GM23338 (cell line): ENCODE results near the gene SLC23A3. TPM values are rescaled to one million over a fixed set of nuclear protein-coding genes. Genes with fewer than 3 reads are reported as not detected.

Source experiments
- ATAC-seq: fragments of 200-7000 bp; cut with Tn5 transposase; 3 replicates; pipeline ENCODE4 v1.9.1; 2020
- DNase-seq: peaks from one replicate; pipeline ENCODE4 v3.0.0-alpha.2; 2015; ENCODE audit warnings: low spot score
- H2AFZ ChIP-seq: fragments of 200-600 bp; sonication (generic); 2 replicates; pipeline ENCODE4 v1.8.0; 2016; ENCODE audit warnings: antibody characterized with exemption, mild to moderate bottlenecking, moderate library complexity
- H3F3A ChIP-seq: fragments of 200-600 bp; sonication (generic); replicated peaks from 2 replicates; pipeline ENCODE4 v1.8.0; 2017; ENCODE audit warnings: antibody characterized with exemption, mixed run types, low read depth
- H3K27ac ChIP-seq: fragments of 200-600 bp; sonication (generic); 2 replicates; pipeline ENCODE4 v1.6.1; 2016; ENCODE audit warnings: low read depth
- H3K27me3 ChIP-seq: fragments of 200-600 bp; sonication (generic); 2 replicates; pipeline ENCODE4 v1.8.0; 2016; ENCODE audit warnings: mild to moderate bottlenecking, mixed run types, moderate library complexity; ENCODE audit not compliant: insufficient read depth
- H3K36me3 ChIP-seq: fragments of 200-600 bp; sonication (generic); 2 replicates; pipeline ENCODE4 v1.8.0; 2016; ENCODE audit warnings: mild to moderate bottlenecking; ENCODE audit not compliant: insufficient read depth
- H3K4me1 ChIP-seq: fragments of 200-600 bp; sonication (generic); 2 replicates; pipeline ENCODE4 v1.8.0; 2016; ENCODE audit warnings: mild to moderate bottlenecking, moderate library complexity; ENCODE audit not compliant: insufficient read depth
- H3K4me2 ChIP-seq: fragments of 200-600 bp; sonication (generic); 2 replicates; pipeline ENCODE4 v1.7.1; 2017; ENCODE audit warnings: mixed run types
- H3K4me3 ChIP-seq: fragments of 200-600 bp; sonication (generic); 2 replicates; pipeline ENCODE4 v1.6.1; 2016; ENCODE audit warnings: mixed run types
- H3K79me2 ChIP-seq: fragments of 200-600 bp; sonication (generic); replicated peaks from 2 replicates; pipeline ENCODE4 v1.8.0; 2017; ENCODE audit warnings: mild to moderate bottlenecking; ENCODE audit not compliant: insufficient read depth
- H3K9me2 ChIP-seq: fragments of 200-600 bp; sonication (generic); 2 replicates; pipeline ENCODE4 v1.8.0; 2017; ENCODE audit not compliant: insufficient read depth
- H4K20me1 ChIP-seq: fragments of 200-600 bp; sonication (generic); replicated peaks from 2 replicates; pipeline ENCODE4 v1.8.0; 2017; ENCODE audit warnings: mild to moderate bottlenecking; ENCODE audit not compliant: insufficient read depth
- H3K27ac Mint-ChIP-seq: 2 replicates; pipeline ENCODE4 v1.8.0; 2020; ENCODE audit warnings: inconsistent platforms, mild to moderate bottlenecking, moderate library complexity, mixed read lengths
- H3K27me3 Mint-ChIP-seq: 3 replicates; pipeline ENCODE4 v1.8.0; 2022; ENCODE audit warnings: low read depth, mild to moderate bottlenecking, moderate library complexity, mixed read lengths, inconsistent platforms; ENCODE audit not compliant: insufficient read depth, poor library complexity
- H3K36me3 Mint-ChIP-seq: 3 replicates; pipeline ENCODE4 v1.8.0; 2021; ENCODE audit warnings: low read depth, mild to moderate bottlenecking, inconsistent platforms, moderate library complexity, mixed read lengths
- H3K4me1 Mint-ChIP-seq: 3 replicates; pipeline ENCODE4 v1.8.0; 2020; ENCODE audit warnings: mild to moderate bottlenecking, inconsistent platforms, mixed read lengths
- H3K4me3 Mint-ChIP-seq: 3 replicates; pipeline ENCODE4 v1.8.0; 2021; ENCODE audit warnings: moderate library complexity, mild to moderate bottlenecking, inconsistent platforms, mixed read lengths
- H3K9me3 Mint-ChIP-seq: 3 replicates; pipeline ENCODE4 v1.8.0; 2020; ENCODE audit warnings: moderate library complexity, mild to moderate bottlenecking, inconsistent platforms, mixed read lengths
- CREB1 ChIP-seq: fragments of 250-450 bp; sonication (Bioruptor Pico); IDR thresholded peaks from 2 replicates; pipeline ENCODE4 v1.5.0; 2020; ENCODE audit warnings: low read depth, mild to moderate bottlenecking, moderate library complexity
- EZH2 ChIP-seq: fragments of 200-600 bp; sonication (generic); IDR thresholded peaks from one replicate; pipeline ENCODE4 v1.8.0; 2017; ENCODE audit warnings: antibody characterized with exemption, mild to moderate bottlenecking, low read depth; ENCODE audit not compliant: unreplicated experiment
- EZH2phosphoT487 ChIP-seq: fragments of 200-600 bp; sonication (generic); IDR thresholded peaks from one replicate; pipeline ENCODE4 v1.8.1; 2018; ENCODE audit warnings: antibody characterized with exemption; ENCODE audit not compliant: unreplicated experiment
- JUNB ChIP-seq: IDR thresholded peaks from one replicate; pipeline ENCODE4 v1.6.1; 2016; ENCODE audit warnings: antibody characterized with exemption; ENCODE audit not compliant: unreplicated experiment
- NANOG ChIP-seq: IDR thresholded peaks from 2 replicates; pipeline ENCODE4 v1.6.1; 2016; ENCODE audit warnings: antibody characterized with exemption, borderline replicate concordance
- POLR2AphosphoS5 ChIP-seq: IDR thresholded peaks from 2 replicates; pipeline ENCODE4 v1.6.1; 2016; ENCODE audit warnings: antibody characterized with exemption, low read depth
- STAT1 ChIP-seq: IDR thresholded peaks from one replicate; pipeline ENCODE4 v1.6.1; 2016; ENCODE audit warnings: antibody characterized with exemption; ENCODE audit not compliant: unreplicated experiment
- ZNF114 ChIP-seq: fragments of 250-450 bp; sonication (Bioruptor Pico); IDR thresholded peaks from 2 replicates; pipeline ENCODE4 v1.5.0; 2020; ENCODE audit warnings: mild to moderate bottlenecking, moderate library complexity
- ZNF331 ChIP-seq: fragments of 250-450 bp; sonication (Bioruptor Pico); IDR thresholded peaks from 2 replicates; pipeline ENCODE4 v1.5.0; 2020; ENCODE audit warnings: low read depth, mild to moderate bottlenecking, moderate library complexity
- polyA plus RNA-seq: library from polyadenylated mRNA; unstranded; fragments of >200 nt; fragmentation: Nextera tagmentation; extraction: Ambion mirVana; gene quantifications from 2 replicates; pipeline ENCODE4 v1.2.1, GENCODE V29; 2016
- total RNA-seq: library from RNA; depleted of rRNA; stranded (reverse); fragments of >200 nt; shearing (Covaris generic); gene quantifications from 2 replicates; pipeline ENCODE4 v1.2.3, GENCODE V29; 2014
- TF ChIP-seq, protein P1 (sequence below), 2 experiments: fragments of 200-600 bp in 1 of 2; sonication (generic) in 1 of 2; conservative IDR thresholded peaks; 2 replicates each; pipeline versions ENCODE4 v1.5.1 to v1.6.1; 2016 to 2017; ENCODE audit warnings: antibody characterized with exemption in 2 of 2, low read depth in 2 of 2, mild to moderate bottlenecking in 2 of 2, moderate library complexity in 1 of 2
- TF ChIP-seq, protein P2 (sequence below): IDR thresholded peaks from 2 replicates; pipeline ENCODE4 v1.6.1; 2016; ENCODE audit warnings: antibody characterized with exemption
- TF ChIP-seq, protein P3 (sequence below): IDR thresholded peaks from one replicate; pipeline ENCODE4 v1.6.1; 2018; ENCODE audit warnings: antibody characterized with exemption; ENCODE audit not compliant: unreplicated experiment

Gene SLC23A3
- total and polyA plus RNA-seq, 2 experiments from 2014 or later, result 0.10 to 0.73 TPM

DNA sequence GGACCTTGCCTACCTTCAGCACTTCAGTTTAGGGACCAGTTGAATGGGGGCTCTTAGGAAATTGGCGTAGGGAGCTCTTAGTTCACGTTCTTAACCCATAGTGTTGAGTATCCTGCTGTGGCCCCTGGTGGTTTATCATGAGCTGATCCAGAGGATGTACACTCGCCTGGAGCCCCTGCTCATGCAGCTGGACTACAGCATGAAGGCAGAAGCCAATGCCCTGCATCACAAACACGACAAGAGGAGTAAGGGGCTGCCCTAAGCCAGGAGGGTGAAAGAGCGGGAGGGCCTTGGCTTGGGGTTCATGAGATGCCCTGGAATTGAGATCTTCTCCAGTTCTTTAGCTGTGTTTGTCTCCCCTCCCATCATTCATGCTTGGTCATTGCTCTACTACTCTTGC is 11.1 kb upstream of the SLC23A3 start:
- H3K27ac Mint-ChIP-seq, result no peak overlapping the region

DNA sequence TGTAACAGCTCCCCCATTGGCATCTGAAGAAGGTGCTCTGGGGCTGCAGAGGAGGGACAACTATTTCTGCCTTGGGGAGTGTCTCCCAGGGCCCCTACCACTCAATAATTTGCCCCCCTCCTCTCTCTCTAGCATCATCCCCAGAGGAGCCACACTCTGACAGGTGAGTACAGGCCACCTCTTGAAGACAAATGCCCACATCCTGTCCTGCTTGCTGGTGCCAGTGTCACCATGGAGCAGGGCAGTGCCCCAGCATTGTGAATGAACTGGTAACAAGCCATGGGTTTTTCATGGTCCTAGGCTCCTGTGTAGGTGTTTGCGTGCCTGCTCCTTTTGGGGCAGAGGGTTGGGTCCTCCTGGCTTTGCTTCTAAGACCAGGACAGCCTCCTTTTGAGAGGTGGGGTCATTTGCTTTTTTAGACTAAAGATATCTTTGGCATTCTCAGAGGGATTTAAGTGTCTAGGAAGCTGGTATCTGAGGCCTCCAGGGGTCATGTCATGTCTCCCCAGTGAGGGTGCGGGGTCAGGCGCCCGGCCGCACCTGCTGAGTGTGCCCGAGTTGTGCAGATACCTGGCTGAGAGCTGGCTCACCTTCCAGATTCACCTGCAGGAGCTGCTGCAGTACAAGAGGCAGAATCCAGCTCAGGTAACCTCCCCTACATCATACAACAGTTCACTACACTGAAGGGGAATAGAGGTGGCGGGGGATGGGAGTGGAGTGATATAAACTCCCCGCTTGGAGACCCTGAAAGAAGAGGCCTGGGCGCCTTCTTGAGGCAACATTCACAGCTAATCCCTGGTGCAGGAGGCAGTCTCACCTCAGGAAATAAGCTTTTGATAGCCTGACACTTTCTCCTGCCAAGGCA is 10.0 kb upstream of the SLC23A3 start:
- no peak for DNase-seq
- H3K36me3 ChIP-seq, result no peaks in the 10 kb centered on the region
- H3K27ac ChIP-seq, result no peak overlapping the region
- H3K4me3 Mint-ChIP-seq, result peak overlapping the region; percentile 94; the same call in 1 of the 3 replicates
- no peak for ATAC-seq
- TF ChIP-seq, protein P1, sequence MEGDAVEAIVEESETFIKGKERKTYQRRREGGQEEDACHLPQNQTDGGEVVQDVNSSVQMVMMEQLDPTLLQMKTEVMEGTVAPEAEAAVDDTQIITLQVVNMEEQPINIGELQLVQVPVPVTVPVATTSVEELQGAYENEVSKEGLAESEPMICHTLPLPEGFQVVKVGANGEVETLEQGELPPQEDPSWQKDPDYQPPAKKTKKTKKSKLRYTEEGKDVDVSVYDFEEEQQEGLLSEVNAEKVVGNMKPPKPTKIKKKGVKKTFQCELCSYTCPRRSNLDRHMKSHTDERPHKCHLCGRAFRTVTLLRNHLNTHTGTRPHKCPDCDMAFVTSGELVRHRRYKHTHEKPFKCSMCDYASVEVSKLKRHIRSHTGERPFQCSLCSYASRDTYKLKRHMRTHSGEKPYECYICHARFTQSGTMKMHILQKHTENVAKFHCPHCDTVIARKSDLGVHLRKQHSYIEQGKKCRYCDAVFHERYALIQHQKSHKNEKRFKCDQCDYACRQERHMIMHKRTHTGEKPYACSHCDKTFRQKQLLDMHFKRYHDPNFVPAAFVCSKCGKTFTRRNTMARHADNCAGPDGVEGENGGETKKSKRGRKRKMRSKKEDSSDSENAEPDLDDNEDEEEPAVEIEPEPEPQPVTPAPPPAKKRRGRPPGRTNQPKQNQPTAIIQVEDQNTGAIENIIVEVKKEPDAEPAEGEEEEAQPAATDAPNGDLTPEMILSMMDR (conservative IDR thresholded peaks at IDR 0.05; ENCODE audit: low read depth in 2 of 2), result no peak
- TF ChIP-seq POLR2AphosphoS5 (no peak), ZNF114 (CRISPR knock-in tag) (no peak), EZH2phosphoT487 (no peak), ZNF331 (CRISPR knock-in tag) (no peak), NANOG (no peak), CREB1 (no peak), EZH2 (no peak), STAT1 (no peak), JUNB (no peak)
- TF ChIP-seq, protein P2, sequence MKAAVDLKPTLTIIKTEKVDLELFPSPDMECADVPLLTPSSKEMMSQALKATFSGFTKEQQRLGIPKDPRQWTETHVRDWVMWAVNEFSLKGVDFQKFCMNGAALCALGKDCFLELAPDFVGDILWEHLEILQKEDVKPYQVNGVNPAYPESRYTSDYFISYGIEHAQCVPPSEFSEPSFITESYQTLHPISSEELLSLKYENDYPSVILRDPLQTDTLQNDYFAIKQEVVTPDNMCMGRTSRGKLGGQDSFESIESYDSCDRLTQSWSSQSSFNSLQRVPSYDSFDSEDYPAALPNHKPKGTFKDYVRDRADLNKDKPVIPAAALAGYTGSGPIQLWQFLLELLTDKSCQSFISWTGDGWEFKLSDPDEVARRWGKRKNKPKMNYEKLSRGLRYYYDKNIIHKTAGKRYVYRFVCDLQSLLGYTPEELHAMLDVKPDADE, result no peak
- TF ChIP-seq, protein P3, sequence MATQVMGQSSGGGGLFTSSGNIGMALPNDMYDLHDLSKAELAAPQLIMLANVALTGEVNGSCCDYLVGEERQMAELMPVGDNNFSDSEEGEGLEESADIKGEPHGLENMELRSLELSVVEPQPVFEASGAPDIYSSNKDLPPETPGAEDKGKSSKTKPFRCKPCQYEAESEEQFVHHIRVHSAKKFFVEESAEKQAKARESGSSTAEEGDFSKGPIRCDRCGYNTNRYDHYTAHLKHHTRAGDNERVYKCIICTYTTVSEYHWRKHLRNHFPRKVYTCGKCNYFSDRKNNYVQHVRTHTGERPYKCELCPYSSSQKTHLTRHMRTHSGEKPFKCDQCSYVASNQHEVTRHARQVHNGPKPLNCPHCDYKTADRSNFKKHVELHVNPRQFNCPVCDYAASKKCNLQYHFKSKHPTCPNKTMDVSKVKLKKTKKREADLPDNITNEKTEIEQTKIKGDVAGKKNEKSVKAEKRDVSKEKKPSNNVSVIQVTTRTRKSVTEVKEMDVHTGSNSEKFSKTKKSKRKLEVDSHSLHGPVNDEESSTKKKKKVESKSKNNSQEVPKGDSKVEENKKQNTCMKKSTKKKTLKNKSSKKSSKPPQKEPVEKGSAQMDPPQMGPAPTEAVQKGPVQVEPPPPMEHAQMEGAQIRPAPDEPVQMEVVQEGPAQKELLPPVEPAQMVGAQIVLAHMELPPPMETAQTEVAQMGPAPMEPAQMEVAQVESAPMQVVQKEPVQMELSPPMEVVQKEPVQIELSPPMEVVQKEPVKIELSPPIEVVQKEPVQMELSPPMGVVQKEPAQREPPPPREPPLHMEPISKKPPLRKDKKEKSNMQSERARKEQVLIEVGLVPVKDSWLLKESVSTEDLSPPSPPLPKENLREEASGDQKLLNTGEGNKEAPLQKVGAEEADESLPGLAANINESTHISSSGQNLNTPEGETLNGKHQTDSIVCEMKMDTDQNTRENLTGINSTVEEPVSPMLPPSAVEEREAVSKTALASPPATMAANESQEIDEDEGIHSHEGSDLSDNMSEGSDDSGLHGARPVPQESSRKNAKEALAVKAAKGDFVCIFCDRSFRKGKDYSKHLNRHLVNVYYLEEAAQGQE, result no peak
- H3K27me3 ChIP-seq, result no peaks in the 10 kb centered on the region
- H3K36me3 Mint-ChIP-seq, result peaks cover 30% of the 10 kb centered on the region
- H3F3A ChIP-seq, result peaks cover 23% of the 10 kb centered on the region
- H3K27ac Mint-ChIP-seq, result no peak overlapping the region
- H3K27me3 Mint-ChIP-seq, result peaks cover 10% of the 10 kb centered on the region
- H2AFZ ChIP-seq, result no peak overlapping the region
- H3K4me3 ChIP-seq, result no peak overlapping the region
- no peak overlapping the region; the same call in 1 of the 2 replicates for H3K4me2 ChIP-seq
- no peaks in the 10 kb centered on the region; the same call in 2 of the 3 replicates for H3K9me3 Mint-ChIP-seq
- peaks cover 7% of the 10 kb centered on the region for H3K79me2 ChIP-seq
- H4K20me1 ChIP-seq, result no peaks in the 10 kb centered on the region; the same call in 1 of the 2 replicates
- peaks cover 13% of the 10 kb centered on the region for H3K4me1 ChIP-seq
- no peaks in the 10 kb centered on the region for H3K9me2 ChIP-seq
- peaks cover 13% of the 10 kb centered on the region; the same call in 2 of the 3 replicates for H3K4me1 Mint-ChIP-seq

More for the DNA sequence above, 11.1 kb upstream of the SLC23A3 start:
- no peaks in the 10 kb centered on the region for H3K27me3 ChIP-seq
- ATAC-seq (no peak), DNase-seq (no peak)
- Mint-ChIP-seq H3K9me3 (no peaks in the 10 kb centered on the region; the same call in 2 of the 3 replicates), H3K4me1 (peaks cover 8% of the 10 kb centered on the region; the same call in 2 of the 3 replicates), H3K36me3 (peaks cover 30% of the 10 kb centered on the region), H3K27me3 (peaks cover 5% of the 10 kb centered on the region), H3K4me3 (no peak overlapping the region)
- no peaks in the 10 kb centered on the region; the same call in 1 of the 2 replicates for H4K20me1 ChIP-seq
- H3K36me3 ChIP-seq, result no peaks in the 10 kb centered on the region
- H3F3A ChIP-seq, result peaks cover 18% of the 10 kb centered on the region
- H3K27ac ChIP-seq, result no peak overlapping the region
- no peak overlapping the region for H3K4me3 ChIP-seq
- peaks cover 7% of the 10 kb centered on the region for H3K79me2 ChIP-seq
- peaks cover 9% of the 10 kb centered on the region for H3K4me1 ChIP-seq
- H2AFZ ChIP-seq, result no peak overlapping the region
- no peak overlapping the region for H3K4me2 ChIP-seq
- no peaks in the 10 kb centered on the region for H3K9me2 ChIP-seq
- no peak for TF ChIP-seq ZNF331 (CRISPR knock-in tag)
- no peak for TF ChIP-seq CREB1
